PFSK-1 (cell line): Measurements from ENCODE around the gene GNPTG.

Experiments used
- FOXP2 ChIP-seq: optimal IDR thresholded peaks from 2 replicates; pipeline ENCODE3; 2011; ENCODE audit warnings: borderline replicate concordance, control low read depth, inconsistent platforms; ENCODE audit not compliant: insufficient read depth; ENCODE audit errors: extremely low read length, extremely low read depth
- POLR2AphosphoS5 ChIP-seq: IDR thresholded peaks from 2 replicates; pipeline ENCODE4 v1.6.1; 2012; ENCODE audit warnings: low read depth, mild to moderate bottlenecking, control low read depth, low read length, moderate library complexity
- REST ChIP-seq, 2 experiments: IDR thresholded peaks; 2 replicates each; pipeline versions ENCODE4 v1.6.1 to v1.8.0; 2011 to 2012; ENCODE audit warnings: low read depth in 2 of 2, low read length in 2 of 2, control low read depth in 1 of 2, inconsistent platforms in 1 of 2, mild to moderate bottlenecking in 1 of 2, moderate library complexity in 1 of 2; ENCODE audit not compliant: insufficient read depth in 1 of 2
- SIN3A ChIP-seq: IDR thresholded peaks from 2 replicates; pipeline ENCODE4 v1.6.1; 2012; ENCODE audit warnings: mild to moderate bottlenecking, low read length, moderate library complexity, borderline replicate concordance; ENCODE audit not compliant: insufficient read depth
- TAF1 ChIP-seq: IDR thresholded peaks from 2 replicates; pipeline ENCODE4 v1.6.1; 2012; ENCODE audit warnings: low read length, control low read depth, borderline replicate concordance; ENCODE audit not compliant: insufficient read depth

GNPTG gene

GRCh38 chr16:1401758-1402154, 50.0 kb downstream of the GNPTG start:
- TF ChIP-seq SIN3A = no peak
- TF ChIP-seq FOXP2 = no peak
- TF ChIP-seq TAF1 = no peak

GRCh38 chr16:1403036-1403435, 51.3 kb downstream of the GNPTG start:
- TF ChIP-seq TAF1 (no peak), REST (IDR thresholded peaks at IDR 0.05; ENCODE audit: insufficient read depth in 1 of 2, low read depth in 2 of 2, low read length in 2 of 2) (no peak), POLR2AphosphoS5 (no peak), FOXP2 (no peak), SIN3A (no peak)

GRCh38 chr16:1403733-1404132, 52.0 kb downstream of the GNPTG start:
- no peak for TF ChIP-seq SIN3A
- no peak for TF ChIP-seq POLR2AphosphoS5
- no peak for TF ChIP-seq REST (IDR thresholded peaks at IDR 0.05; ENCODE audit: insufficient read depth in 1 of 2, low read depth in 2 of 2, low read length in 2 of 2)
- no peak for TF ChIP-seq TAF1
- no peak for TF ChIP-seq FOXP2

GRCh38 chr16:1407753-1408152, 56.0 kb downstream of the GNPTG start:
- TF ChIP-seq TAF1 = no peak
- no peak for TF ChIP-seq REST (IDR thresholded peaks at IDR 0.05; ENCODE audit: insufficient read depth in 1 of 2, low read depth in 2 of 2, low read length in 2 of 2)
- TF ChIP-seq SIN3A = no peak
- TF ChIP-seq FOXP2 = no peak
- no peak for TF ChIP-seq POLR2AphosphoS5

GRCh38 chr16:1408171-1408837, 56.6 kb downstream of the GNPTG start:
- no peak for TF ChIP-seq SIN3A
- no peak for TF ChIP-seq REST (IDR thresholded peaks at IDR 0.05; ENCODE audit: insufficient read depth in 1 of 2, low read depth in 2 of 2, low read length in 2 of 2)
- TF ChIP-seq POLR2AphosphoS5 = no peak
- no peak for TF ChIP-seq FOXP2
- TF ChIP-seq TAF1 = no peak
